DOHH2 (cell line): ENCODE measurements around the gene USF3.

Experiments
- H3F3A ChIP-seq: fragments of 200-600 bp; sonication (generic), shearing (Covaris generic); 2 replicates; pipeline ENCODE4 v1.6.0; 2016; ENCODE audit warnings: antibody characterized with exemption, mild to moderate bottlenecking; ENCODE audit not compliant: control insufficient read depth, insufficient read depth
- H3K27ac ChIP-seq: fragments of 200-600 bp; sonication (generic); 2 replicates; pipeline ENCODE4 v1.5.1; 2014; ENCODE audit warnings: low read depth, mild to moderate bottlenecking, low read length, moderate library complexity
- H3K27me3 ChIP-seq: fragments of 200-600 bp; sonication (generic); 2 replicates; pipeline ENCODE4 v1.6.1; 2014; ENCODE audit warnings: mild to moderate bottlenecking, low read length, mixed read lengths; ENCODE audit not compliant: control insufficient read depth
- H3K36me3 ChIP-seq: fragments of 200-600 bp; sonication (generic); 2 replicates; pipeline ENCODE4 v1.6.1; 2014; ENCODE audit warnings: mild to moderate bottlenecking, low read length, moderate library complexity, mixed read lengths; ENCODE audit not compliant: control insufficient read depth
- H3K4me1 ChIP-seq: fragments of 200-600 bp; sonication (generic); 2 replicates; pipeline ENCODE4 v1.6.1; 2014; ENCODE audit warnings: mild to moderate bottlenecking, low read length, mixed read lengths; ENCODE audit not compliant: control insufficient read depth
- H3K4me2 ChIP-seq: fragments of 200-600 bp; sonication (generic); 2 replicates; pipeline ENCODE4 v1.6.0; 2014; ENCODE audit warnings: mild to moderate bottlenecking, low read length, moderate library complexity
- H3K4me3 ChIP-seq: fragments of 200-600 bp; sonication (generic); 2 replicates; pipeline ENCODE4 v1.5.1; 2014; ENCODE audit warnings: mild to moderate bottlenecking, low read length, mixed read lengths
- H3K79me2 ChIP-seq: fragments of 200-600 bp; sonication (generic); 2 replicates; pipeline ENCODE4 v1.6.1; 2014; ENCODE audit warnings: mild to moderate bottlenecking, low read length, mixed read lengths; ENCODE audit not compliant: control insufficient read depth
- H3K9me2 ChIP-seq: fragments of 200-600 bp; sonication (generic); replicated peaks from 2 replicates; pipeline ENCODE4 v1.6.1; 2014; ENCODE audit warnings: mild to moderate bottlenecking, low read length, mixed read lengths; ENCODE audit not compliant: control insufficient read depth
- H3K9me3 ChIP-seq: fragments of 200-600 bp; sonication (generic); 2 replicates; pipeline ENCODE4 v1.6.1; 2014; ENCODE audit warnings: antibody characterized with exemption, low read length, mixed read lengths; ENCODE audit not compliant: control insufficient read depth, insufficient read depth
- H4K20me1 ChIP-seq: fragments of 200-600 bp; sonication (generic); 2 replicates; pipeline ENCODE4 v1.6.0; 2014; ENCODE audit warnings: low read depth, mild to moderate bottlenecking, antibody characterized with exemption, low read length, moderate library complexity; ENCODE audit not compliant: control insufficient read depth, insufficient read depth
- CTCF ChIP-seq: fragments of 200-600 bp; sonication (generic); IDR thresholded peaks from one replicate; pipeline ENCODE4 v1.5.1; 2014; ENCODE audit warnings: antibody characterized with exemption, mild to moderate bottlenecking, low read depth, low read length; ENCODE audit not compliant: poor library complexity, severe bottlenecking
- EZH2phosphoT487 ChIP-seq: fragments of 200-600 bp; sonication (generic); IDR thresholded peaks from 2 replicates; pipeline ENCODE4 v1.6.1; 2017; ENCODE audit warnings: borderline replicate concordance, mild to moderate bottlenecking, antibody characterized with exemption, low read length, moderate library complexity, mixed read lengths

The USF3 gene

GRCh38 chr3:113668015-113668414 lies 28.4 kb downstream of the USF3 start:
- Histone ChIP-seq H3K36me3 (peaks cover 4% of the 10 kb centered on the region), H4K20me1 (no peaks in the 10 kb centered on the region), H3K4me2 (peak overlapping the region; percentile 61), H3K27me3 (no peaks in the 10 kb centered on the region), H3K4me3 (peak overlapping the region; percentile 32), H3K4me1 (peaks cover 22% of the 10 kb centered on the region), H3K9me3 (no peaks in the 10 kb centered on the region), H3K9me2 (no peaks in the 10 kb centered on the region; the same call in 1 of the 2 replicates), H3F3A (peaks cover 7% of the 10 kb centered on the region; the same call in 1 of the 2 replicates), H3K79me2 (no peaks in the 10 kb centered on the region), H3K27ac (no peak overlapping the region)
- TF ChIP-seq EZH2phosphoT487 (no peak), CTCF (no peak)

GRCh38 chr3:113664523-113665094 lies 31.8 kb downstream of the USF3 start:
- Histone ChIP-seq H3K9me3 (no peaks in the 10 kb centered on the region), H3K27me3 (no peaks in the 10 kb centered on the region), H3K4me2 (no peak overlapping the region), H4K20me1 (no peaks in the 10 kb centered on the region), H3K36me3 (peaks cover 24% of the 10 kb centered on the region), H3K4me1 (peaks cover 37% of the 10 kb centered on the region), H3K79me2 (no peaks in the 10 kb centered on the region), H3K9me2 (no peaks in the 10 kb centered on the region; the same call in 1 of the 2 replicates), H3K27ac (no peak overlapping the region), H3K4me3 (no peak overlapping the region), H3F3A (peaks cover 7% of the 10 kb centered on the region; the same call in 1 of the 2 replicates)
- TF ChIP-seq EZH2phosphoT487 (no peak), CTCF (no peak)

- Histone ChIP-seq H3K27ac (no peak overlapping the region), H3K4me2 (no peak overlapping the region), H3K79me2 (no peaks in the 10 kb centered on the region), H3K27me3 (no peaks in the 10 kb centered on the region), H3K4me1 (peaks cover 44% of the 10 kb centered on the region), H3K9me3 (no peaks in the 10 kb centered on the region), H3F3A (peaks cover 3% of the 10 kb centered on the region; the same call in 1 of the 2 replicates), H3K36me3 (peaks cover 28% of the 10 kb centered on the region), H4K20me1 (no peaks in the 10 kb centered on the region), H3K9me2 (no peaks in the 10 kb centered on the region; the same call in 1 of the 2 replicates), H3K4me3 (no peak overlapping the region)
- no peak for TF ChIP-seq EZH2phosphoT487
Measured at GRCh38 chr3:113663761-113664160, 32.7 kb downstream of the USF3 start.

GRCh38 chr3:113663324-113663750 lies 33.1 kb downstream of the USF3 start:
- Histone ChIP-seq H3K4me3 (no peak overlapping the region), H3K36me3 (peaks cover 31% of the 10 kb centered on the region), H3K27me3 (no peaks in the 10 kb centered on the region), H3K79me2 (no peaks in the 10 kb centered on the region), H3K9me2 (no peaks in the 10 kb centered on the region; the same call in 1 of the 2 replicates), H4K20me1 (no peaks in the 10 kb centered on the region), H3K9me3 (no peaks in the 10 kb centered on the region), H3K27ac (no peak overlapping the region), H3K4me1 (peaks cover 44% of the 10 kb centered on the region), H3K4me2 (no peak overlapping the region), H3F3A (no peaks in the 10 kb centered on the region)
- TF ChIP-seq CTCF (no peak), EZH2phosphoT487 (no peak)
